Posterior vena cava (tissue), 2 donors: ENCODE results near the gene RDH8. TPM values are rescaled to one million over a fixed set of nuclear protein-coding genes. Genes with fewer than 3 reads are reported as not detected.
"Not testable (repeated sequence)": the region's sequence is repeated elsewhere in the genome, so short reads cannot be mapped to it uniquely, and the experiment has no call there.

Experiments
- DNase-seq: peaks from one replicate; pipeline ENCODE4 v3.0.0-alpha.2; 2020; ENCODE audit warnings: low spot score
- intact Hi-C, 2 donors: fragments of 100-400 bp; cut with DNase I; formaldehyde crosslinking; loops; one replicate each; pipeline versions ENCODE4 v1.14.1 to v1.14.2; 2022 to 2023
- total RNA-seq, 2 donors: library from RNA; stranded (reverse); fragmentation: NEBNext Ultra II Directional; extraction: Animal tissue kit (Norgen Biotek cat#: 25700); gene quantifications; one replicate each; pipeline ENCODE4 v1.2.1, GENCODE V29; 2021
- donor health status: DM: yes; HTN: yes; CAD: no.
- donor health status: DM: yes; HTN: yes; CAD: no.

The RDH8 gene
- total RNA-seq, 2 donors from 2014 or later = not detected

DNA sequence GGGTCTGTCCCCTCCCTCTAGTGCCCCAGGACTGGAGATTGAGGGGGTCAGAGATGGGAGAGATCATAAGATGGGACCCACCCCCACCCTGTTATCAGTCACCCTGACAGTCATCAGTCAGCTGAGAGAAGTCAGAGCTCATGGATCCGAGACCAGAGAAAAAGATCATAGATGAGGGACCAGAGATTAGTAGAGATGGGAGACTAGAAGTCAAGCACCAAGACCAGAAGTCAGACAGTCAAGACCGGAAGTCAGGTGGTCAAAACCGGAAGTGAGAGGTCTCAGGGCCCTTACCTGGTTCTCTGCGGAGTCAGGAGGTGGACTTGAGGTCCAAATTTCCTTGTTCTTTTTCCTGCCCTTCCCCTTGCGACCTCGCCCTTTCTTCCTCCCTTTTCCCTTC lies 10.0 kb upstream of the RDH8 start:
- no peak for DNase-seq
- intact Hi-C loops = loop anchor here in 1 of 2 donors (5.0 kb wide), 1 partner anchor 71 kb away; no protein-coding TSS in a partner anchor

DNA sequence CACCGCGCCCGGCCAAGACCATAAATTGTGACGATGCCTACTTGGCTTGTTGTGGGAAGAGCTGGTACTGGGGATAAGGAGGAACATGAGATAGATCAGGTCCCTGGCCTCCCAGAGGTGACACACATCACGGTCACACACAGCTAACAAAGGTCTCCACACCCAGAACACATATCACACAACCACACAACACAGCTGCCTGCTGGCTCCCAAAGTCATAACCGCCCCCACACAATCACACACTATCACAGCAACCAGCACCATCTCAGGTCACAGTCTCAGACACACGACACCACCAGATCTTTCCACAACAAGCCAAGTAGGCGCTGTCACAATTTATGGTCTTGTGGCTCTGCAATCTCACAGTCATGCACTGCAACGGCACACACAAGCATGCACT lies 8.7 kb upstream of the RDH8 start:
- no peak for DNase-seq
- intact Hi-C loops = loop anchor here in 1 of 2 donors (5.0 kb wide), 1 partner anchor 72 kb away; no protein-coding TSS in a partner anchor

DNA sequence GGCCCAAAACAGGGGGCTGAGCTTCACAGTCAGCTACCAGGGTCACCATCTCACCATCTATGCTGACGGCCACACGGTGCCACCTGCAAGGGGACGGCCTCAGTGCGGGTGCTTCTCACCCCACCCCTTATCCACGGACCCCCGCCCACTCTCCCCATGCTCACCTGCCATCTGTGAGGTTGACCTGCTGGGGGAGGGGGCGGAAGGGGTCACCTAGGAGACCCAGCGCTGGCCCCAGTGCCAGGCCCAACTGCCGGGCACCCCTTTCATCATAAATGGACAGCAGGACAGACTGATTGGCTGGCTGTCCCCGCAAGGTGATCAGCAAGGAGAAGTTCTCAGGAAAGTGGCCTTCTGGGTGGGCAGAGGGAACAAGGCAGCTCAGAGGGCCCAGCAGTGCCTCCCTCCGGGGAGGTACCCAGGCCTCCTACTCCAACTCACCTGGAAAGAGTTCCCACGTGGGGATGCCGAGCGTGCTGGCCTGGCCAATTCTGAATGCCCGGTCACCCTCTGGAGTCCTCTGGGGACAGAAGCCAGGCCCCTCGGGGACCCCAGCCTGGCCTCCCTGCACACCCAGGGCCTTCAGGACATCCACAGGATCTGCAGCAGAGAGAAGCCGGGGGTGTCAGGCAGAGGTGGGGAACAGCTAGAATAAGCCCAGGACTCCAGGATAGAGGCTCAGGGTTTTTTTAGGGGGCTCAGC lies 7.5 kb upstream of the RDH8 start:
- no peak for DNase-seq
- intact Hi-C loops = no loop called here

DNA sequence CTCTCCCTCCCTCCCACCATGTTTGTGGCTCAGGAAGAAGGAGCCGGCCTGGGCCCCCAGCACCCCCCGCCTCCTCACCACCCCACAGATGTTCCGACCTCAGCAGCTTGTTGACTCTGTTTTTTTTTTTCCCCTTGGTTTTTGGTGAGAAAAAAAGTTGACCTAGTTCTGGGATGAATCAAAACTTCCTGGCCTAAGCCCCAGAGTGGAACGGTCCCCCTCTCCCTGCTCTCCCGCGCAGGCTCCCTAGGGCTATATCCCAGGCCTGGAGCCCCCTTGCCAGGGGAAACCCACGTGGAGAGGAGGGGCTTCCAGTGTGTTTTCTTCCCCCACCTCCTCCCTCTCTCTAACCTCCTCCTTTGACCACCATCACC lies 7.0 kb upstream of the RDH8 start:
- intact Hi-C loops = no loop called here
- no peak for DNase-seq

DNA sequence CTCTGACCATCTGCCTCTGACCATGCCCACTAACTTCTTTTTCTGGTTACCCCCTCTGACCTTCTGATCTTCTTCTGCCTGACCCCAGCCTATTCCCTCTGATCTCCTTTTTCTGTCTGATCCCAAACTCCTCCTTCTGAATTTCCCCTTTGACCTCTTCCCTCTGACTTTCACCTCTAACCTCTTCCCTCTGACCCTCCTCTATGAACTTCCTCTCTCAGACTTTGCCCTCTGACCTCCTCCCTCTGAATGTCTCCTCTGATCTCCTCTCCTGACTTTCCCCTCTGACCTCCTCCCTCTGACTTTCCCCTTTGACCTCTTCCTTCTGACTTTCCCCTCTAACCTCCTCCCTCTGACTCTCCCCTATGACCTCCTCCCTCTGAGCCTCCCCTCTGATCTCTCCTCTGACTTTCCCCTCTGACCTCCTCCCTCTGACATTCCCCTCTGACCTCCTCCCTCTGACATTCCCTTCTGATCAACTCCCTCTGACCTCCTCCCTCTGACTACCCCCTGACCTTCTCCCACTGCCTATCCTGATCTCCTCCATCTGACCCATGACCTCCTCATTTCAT lies 6.4 kb upstream of the RDH8 start:
- no peak for DNase-seq
- intact Hi-C loops = no loop called here

DNA sequence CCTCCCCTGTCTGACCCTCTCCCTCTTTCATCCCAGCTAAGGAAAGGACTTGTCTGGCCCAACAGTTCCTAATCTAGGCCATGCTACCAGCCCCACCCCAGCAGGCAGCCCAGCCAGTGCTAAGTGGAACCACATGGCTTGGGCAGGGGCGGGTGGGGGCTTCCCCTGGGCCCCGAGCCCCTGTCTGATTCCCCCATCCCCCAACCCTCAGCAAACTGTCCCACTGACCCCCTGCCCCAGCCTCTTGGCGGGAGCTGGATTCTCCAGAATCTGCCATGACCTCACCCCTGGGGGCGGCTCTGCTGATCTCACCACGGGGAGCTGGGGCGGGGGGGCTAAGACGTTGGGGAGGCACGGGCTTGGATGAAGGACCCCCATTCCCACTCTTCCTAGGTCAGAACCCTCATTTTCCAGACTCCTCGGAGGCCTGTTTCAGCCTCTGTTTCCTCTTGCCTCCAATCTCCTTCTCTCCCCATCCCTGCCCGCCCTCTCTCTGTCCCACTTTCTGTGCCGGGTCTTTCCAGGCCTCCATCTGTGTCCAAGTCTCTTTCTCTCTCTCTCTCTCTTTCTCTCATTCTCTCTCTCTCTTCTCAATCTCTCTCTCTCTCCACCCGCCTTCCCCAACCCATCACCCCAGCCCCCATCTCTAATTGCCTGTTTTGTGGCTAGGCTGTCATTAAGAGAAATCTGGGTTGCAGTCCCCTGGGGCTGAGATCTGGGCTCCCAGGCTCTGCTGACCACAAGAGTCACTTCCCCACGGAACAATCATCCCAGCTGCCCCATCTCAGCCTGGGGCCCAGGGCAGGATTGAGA lies 5.7 kb upstream of the RDH8 start:
- DNase-seq = peak; percentile 86
- intact Hi-C loops = no loop called here

DNA sequence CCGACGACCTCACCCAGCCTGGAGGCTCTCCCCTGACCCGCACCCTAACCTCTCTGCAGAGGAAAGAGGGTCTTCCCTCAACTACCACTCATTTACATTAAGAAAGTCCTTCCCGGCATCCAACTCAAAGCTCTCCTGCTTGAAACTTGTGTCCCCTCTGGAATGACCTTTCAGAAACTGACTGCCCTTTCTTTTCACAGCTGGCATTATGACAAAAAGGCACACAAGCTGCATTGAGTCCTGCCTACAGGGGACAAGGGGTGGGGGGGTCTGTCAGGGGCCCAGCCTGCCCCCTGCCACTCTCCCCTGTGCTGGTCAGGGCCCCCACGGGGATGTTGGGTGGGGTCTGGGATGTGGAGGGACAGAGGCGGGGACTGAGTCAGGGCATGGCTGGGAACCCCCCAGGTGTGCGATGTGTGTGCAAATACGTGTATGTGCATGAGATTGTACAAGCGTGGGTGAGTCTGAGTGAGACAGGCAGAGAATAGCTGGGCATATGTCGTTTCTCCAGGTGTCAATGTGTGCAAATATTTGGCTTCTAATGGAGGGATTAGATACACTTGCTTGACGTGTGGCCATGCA lies 5.0 kb upstream of the RDH8 start:
- intact Hi-C loops = no loop called here
- DNase-seq = no peak

DNA sequence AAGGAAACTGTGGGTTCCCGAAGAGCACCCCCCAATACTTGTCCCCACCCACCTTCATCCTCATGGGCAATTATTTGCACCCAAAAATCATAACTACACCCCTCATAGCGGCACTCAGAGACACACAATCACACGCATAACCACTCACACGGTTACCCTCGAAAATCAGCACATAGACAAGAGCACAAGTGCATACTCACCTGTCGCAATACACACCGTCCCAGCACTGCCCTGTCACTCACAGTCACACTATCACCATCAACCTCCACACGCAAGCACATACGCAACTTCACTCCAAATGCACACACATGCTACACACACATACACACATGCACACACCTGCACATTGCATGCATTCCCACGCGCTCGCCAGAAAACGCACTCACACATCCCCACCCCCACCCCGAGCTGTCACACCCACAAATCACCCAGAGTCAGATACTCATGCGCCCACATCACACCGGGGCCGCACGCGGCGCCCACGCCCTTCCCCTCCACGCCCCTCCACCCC lies 3.5 kb upstream of the RDH8 start:
- no peak for DNase-seq
- intact Hi-C loops = no loop called here

DNA sequence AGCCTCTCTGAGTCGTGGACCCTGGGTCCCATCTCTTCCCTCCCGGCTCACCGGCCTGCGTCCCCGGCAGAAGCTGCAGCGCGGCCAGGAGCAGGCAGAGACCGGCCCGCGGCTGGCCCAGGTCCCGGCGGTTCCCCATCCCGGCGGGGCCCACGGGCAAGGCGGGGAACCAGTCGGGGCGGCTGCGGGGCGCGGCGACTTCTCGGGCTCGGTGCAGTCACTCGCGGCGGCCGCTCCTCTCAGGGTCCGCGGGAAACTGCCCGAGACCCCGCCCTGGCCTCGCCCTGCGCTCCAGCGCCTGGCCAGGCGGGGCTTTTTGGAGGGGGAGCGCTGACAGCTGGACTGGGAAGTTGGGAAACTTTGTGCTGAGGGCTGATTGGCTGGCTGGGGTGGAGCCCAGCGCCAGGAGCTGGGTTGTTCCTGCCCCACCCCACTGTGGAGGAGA lies 3.0 kb upstream of the RDH8 start, which contains the start of gene COL5A3:
COL5A3 (minus strand) TSS at position 258 of the 445 bp plus-strand sequence; CDS start at position 139, 119 bp downstream.
- DNase-seq = peak; percentile 88
- intact Hi-C loops = no loop called here

DNA sequence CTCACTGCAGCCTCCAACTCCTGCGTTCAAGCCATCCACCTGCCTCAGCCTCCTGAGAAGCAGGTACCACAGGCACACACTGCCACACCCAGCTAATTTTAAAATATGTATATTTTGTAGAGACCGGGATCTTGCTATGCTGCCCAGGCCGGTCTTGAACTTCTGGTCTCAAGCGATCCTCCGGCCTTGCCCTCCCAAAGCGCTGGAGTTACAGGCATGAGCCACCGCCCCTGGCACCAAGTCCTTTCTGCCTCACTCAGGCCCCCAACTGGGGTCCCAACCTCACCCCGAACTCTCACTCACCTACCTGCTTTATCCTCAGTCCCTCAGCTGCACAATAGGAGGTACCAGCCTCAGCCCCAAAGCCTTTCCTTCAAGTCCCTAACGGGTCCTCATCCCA lies 2.3 kb upstream of the RDH8 start:
- intact Hi-C loops = no loop called here
- DNase-seq = no peak

DNA sequence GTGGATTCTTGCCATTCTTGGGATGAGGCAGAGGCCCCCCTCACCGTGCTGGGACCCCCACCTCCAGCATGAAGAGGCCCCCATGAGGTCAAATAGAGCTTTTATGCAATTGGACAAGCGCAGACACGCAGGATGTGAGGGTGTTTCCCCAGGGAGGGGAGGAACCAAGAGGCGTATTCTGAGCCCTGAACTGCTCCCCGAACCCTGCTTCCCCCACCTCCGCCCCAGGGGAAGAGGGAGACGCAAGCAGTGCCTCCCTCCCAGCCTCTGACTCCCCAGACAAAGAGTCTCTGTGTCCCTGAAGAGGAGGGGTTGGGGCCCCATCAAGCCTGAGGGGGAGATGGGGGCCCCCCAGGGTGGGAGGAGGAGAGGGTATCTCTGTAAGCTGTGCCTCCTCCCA lies 1.3 kb upstream of the RDH8 start:
- DNase-seq = no peak
- intact Hi-C loops = no loop called here

DNA sequence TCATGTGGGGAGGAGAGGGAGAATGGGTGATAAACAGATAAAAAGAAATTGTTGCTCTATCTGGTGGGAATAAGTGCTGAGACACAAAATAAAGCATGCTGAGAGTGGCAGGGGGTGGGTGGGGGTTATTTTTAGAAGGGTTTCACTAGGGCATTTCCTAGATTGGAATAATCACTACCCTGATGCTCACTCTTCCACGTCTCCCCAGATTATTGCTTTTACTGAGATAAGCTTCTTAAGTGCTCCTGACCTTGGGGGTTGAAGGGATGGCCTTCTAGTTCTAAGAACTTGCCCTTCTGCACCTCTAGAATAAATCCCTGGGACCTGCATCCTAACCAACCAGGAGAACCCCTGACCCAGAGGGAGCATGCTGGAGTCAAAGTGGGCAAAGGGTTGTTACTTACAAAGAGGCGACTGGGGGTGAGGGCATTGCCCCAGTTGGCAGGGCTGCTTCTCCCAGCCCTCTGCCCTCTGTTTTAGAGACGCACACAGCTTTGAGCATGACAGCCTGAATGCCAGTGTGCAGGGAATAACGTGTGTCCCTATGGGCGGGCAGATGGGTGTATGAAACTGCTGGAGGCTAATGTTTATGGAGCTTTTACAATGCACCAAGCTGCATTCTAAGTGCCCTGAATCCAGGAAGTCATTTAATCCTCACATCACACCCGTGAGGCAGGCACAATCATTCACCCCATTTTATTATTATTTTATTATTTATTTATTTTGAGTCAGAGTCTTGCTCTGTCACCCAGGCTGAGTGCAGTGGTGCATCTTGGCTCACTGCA lies 743 bp downstream of the RDH8 start:
- DNase-seq = no peak
- intact Hi-C loops = no loop called here

DNA sequence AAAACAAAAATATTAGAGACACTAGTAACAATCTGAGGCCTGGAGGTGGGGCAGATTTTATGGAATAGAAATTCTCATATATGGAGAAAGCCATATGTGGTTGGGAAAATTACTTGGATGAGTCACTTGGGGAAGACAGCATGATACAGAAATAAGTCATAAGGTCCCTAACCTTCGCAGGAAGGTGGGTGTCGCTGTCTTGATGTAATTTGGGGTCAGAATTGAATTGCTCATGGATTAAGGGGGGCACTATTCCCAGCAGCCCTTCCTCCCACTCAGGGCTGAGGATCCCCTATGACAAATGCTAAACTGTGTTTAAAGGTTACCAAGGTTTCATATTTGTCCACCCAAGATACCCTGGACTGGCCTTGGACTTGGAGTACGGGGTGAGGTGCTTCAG lies 5.0 kb downstream of the RDH8 start:
- DNase-seq = no peak
- intact Hi-C loops = no loop called here

DNA sequence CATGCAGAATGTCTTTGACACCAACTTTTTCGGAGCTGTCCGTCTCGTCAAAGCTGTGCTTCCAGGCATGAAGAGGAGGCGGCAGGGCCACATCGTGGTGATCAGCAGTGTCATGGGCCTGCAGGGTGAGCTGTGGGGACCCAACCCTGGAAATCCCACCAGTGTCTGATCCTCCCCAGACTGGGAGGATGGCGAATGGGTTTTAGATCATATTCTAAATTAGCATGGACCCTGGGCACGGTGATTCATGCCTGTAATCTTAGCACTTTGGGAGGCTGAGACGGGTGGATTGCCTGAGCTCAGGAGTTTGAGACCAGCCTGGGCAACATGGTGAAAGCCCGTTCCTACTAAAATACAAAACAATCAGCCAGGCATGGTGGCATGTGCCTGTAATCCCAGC lies 5.5 kb downstream of the RDH8 start:
- DNase-seq = no peak
- intact Hi-C loops = no loop called here

DNA sequence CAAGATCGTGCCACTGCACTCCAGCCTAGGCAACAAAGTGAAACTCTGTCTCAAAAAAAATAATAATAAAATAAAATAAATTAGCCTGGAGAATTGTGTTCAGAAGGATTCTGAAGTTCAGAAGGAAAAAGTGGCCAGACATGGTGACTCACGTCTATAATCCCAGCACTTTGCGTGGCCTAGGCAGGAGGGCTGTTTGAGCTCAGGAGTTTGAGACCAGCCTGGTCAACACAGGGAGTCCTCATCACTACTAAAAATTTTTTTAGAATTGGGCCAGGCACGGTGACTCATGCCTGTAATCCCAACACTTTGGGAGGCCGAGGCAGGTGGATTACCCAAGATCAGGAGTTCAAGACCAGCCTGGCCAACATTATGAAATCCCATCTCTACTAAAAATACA lies 6.0 kb downstream of the RDH8 start:
- intact Hi-C loops = no loop called here
- DNase-seq = no peak

DNA sequence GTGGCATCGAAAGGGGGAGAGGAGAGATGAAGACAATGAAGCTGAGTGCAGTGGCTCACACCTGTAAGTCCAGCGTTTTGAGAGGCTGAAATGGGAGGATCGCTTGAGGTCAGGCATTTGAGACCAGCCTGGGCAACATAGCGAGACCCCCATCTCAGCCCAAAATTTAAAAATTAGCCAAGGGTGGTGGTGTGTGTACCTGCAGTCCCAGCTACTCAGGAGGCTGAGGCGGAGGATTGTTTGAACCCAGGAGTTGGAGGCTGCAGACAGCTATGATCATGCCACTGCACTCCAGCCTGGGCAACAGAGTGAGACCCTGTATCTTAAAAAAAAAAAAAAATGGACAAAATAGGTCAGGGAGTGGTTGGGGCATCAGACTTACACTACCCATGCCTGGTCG lies 7.6 kb downstream of the RDH8 start:
- DNase-seq = no peak
- intact Hi-C loops = no loop called here

DNA sequence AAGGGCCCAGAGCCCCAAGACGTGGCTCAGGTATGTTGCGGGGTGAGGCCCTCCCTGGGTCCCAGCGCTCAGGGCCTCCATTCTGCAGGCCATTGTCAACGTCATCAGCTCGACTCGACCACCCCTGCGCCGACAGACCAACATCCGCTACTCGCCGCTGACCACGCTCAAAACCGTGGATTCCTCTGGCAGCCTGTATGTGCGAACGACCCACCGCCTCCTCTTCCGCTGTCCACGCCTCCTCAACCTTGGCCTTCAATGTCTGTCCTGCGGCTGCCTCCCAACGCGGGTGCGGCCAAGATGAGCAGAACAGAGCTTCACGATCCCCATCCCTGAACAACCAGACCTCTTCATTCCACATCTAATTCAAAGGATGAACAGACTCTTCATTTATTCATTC lies 8.2 kb downstream of the RDH8 start:
- intact Hi-C loops = no loop called here
- no peak for DNase-seq

DNA sequence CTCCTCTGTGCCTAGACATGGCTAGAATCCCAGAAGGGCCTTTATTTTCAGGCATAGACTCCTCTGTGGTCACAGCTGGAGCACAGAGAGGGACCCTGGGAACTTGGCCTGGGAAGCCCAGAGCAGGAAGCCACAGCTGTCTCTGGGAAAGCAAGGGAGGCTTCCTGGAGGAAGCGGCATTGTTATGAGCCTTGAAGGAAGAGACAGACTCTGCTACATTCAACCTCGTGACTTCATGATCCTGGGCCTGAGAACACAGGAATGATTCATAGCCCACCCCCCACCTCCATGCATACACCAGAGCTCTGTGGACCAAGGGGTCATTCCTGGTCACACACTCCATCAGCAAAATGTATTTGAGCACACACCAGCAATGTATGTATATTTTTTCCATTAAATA lies 8.6 kb downstream of the RDH8 start:
- DNase-seq = no peak
- intact Hi-C loops = no loop called here

DNA sequence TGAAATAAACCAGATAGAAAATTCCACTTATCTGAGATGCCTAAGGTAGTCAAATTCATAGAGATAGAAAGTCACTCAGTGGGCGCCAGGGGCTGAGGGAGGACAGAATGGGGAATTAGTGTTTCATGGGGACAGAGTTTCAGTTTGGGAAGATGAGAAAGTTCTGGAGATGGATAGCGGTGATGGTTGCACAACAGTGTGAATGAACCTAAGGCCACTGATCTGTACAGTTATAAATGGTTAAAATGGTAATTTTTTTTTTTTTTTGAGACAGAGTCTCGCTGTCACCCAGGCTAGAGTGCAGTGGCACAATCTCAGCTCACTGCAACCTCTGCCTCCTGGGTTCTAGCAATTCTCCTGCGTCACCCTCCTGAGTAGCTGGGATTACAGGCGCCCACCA lies 9.8 kb downstream of the RDH8 start:
- not testable (repeated sequence) for DNase-seq

More for the DNA sequence above, 9.8 kb downstream of the RDH8 start:
- intact Hi-C loops = not testable (repeated sequence)
